ENCODE data around the gene TMC8.

Gene TMC8

DNA sequence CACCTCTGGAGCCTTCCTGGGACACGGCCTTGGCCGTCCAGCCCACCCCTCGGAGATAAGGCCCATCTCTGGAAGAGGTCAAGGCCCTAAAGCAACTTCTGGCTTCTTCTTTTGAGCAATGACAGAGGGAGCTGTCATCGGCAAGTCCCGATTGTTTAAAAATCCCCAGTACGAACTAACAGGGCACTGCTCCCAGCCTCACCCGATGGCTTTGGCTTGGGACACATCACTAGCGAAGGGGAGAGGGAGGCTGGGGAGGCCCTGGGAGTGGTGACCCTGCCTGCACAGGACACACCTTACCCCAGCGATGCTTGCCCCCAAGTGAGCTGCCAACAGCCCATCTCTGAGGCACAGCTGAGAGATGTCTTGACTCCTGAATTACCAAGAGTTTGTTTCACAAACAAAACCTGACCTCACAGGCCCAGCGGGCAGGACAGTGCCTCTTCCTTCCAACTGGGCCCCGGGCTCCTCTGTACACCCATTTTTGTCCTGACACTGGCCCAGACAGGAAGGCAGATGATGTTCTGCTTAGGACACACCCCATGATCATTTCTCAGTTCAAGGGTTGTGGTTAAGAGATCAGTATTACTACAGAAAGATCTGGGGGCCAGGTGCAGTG is 42.6 kb downstream of the TMC8 start:
- H3K4me3 ChIP-seq (ENCODE audit: low read depth, low read length) = no peak overlapping the region
- no peaks in the 10 kb centered on the region for H3K9me3 ChIP-seq (ENCODE audit: control insufficient read depth, insufficient read depth, low read depth, low read length)
- peak; percentile 22; the same call in 1 of the 2 replicates for TF ChIP-seq GLIS1 (tag by site-specific recombination; IDR thresholded peaks at IDR 0.05)
- TF ChIP-seq, protein P1, sequence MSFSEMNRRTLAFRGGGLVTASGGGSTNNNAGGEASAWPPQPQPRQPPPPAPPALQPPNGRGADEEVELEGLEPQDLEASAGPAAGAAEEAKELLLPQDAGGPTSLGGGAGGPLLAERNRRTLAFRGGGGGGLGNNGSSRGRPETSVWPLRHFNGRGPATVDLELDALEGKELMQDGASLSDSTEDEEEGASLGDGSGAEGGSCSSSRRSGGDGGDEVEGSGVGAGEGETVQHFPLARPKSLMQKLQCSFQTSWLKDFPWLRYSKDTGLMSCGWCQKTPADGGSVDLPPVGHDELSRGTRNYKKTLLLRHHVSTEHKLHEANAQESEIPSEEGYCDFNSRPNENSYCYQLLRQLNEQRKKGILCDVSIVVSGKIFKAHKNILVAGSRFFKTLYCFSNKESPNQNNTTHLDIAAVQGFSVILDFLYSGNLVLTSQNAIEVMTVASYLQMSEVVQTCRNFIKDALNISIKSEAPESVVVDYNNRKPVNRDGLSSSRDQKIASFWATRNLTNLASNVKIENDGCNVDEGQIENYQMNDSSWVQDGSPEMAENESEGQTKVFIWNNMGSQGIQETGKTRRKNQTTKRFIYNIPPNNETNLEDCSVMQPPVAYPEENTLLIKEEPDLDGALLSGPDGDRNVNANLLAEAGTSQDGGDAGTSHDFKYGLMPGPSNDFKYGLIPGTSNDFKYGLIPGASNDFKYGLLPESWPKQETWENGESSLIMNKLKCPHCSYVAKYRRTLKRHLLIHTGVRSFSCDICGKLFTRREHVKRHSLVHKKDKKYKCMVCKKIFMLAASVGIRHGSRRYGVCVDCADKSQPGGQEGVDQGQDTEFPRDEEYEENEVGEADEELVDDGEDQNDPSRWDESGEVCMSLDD (tag by site-specific recombination; IDR thresholded peaks at IDR 0.05) = 0 out of 2 replicates have a peak, but pooled peaks have one; percentile 27
- no peak for TF ChIP-seq YY1 (tag by site-specific recombination; IDR thresholded peaks at IDR 0.05)
- TF ChIP-seq ZBTB21 (tag by site-specific recombination; IDR thresholded peaks at IDR 0.05) = no peak
- ChIA-PET CTCF (interaction anchor here (0.6 to 8.1 kb wide), 5 partner anchors 13 to 63 kb away, joined by 3 to 94 read pairs (median 5); partner anchors contain the start of genes AFMID and TK1), POLR2A (interaction anchor here (1.1 to 4.1 kb wide), 3 partner anchors 11 to 29 kb away, joined by 5 to 48 read pairs (median 6); partner anchors contain the start of genes AFMID and TK1)
- no peaks in the 10 kb centered on the region; the same call in 1 of the 2 replicates for H3K4me1 ChIP-seq (ENCODE audit: control insufficient read depth, insufficient read depth, low read length)
- peak overlapping the region; percentile 41; the same call in 1 of the 2 replicates for H3K27ac ChIP-seq (ENCODE audit: extremely low read depth, low read depth, low read length)
- peaks cover 6 to 66% of the 10 kb centered on the region in 2 experiments; a peak in 2 of 3 replicates for H3K36me3 ChIP-seq (ENCODE audit: control insufficient read depth in 2 of 2, insufficient read depth in 1 of 2, low read length in 2 of 2)

DNA sequence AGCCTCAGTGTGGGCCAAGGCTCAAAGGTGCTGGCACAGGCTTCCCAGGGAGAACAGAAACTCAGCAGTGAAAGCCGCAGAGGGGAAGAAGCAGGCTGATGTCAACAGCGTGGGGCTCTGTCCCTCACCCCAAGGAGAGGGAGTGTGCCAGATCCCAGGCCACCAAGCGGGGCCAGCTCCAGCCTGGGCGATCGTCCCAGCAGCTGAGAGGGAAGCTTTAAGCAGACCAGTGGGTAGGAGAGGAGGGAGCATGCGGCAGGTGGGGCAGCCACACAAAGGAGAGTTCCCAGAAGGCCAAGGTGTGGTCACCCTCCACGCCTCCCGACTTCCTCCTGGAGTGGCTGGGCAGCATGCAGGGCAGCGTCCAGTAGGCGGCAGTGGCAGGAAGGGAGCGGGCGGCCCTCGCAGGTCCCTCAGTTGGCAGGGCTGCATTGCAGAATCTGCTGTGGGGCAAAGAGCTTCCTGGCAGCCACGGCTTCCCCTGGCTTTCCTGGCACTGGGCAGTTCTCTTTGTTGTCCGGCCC is 43.8 kb downstream of the TMC8 start:
- no peaks in the 10 kb centered on the region for H3K9me3 ChIP-seq (ENCODE audit: control insufficient read depth, insufficient read depth, low read depth, low read length)
- H3K27ac ChIP-seq (ENCODE audit: extremely low read depth, low read depth, low read length) = no peak overlapping the region; the same call in 1 of the 2 replicates
- no peaks in the 10 kb centered on the region; the same call in 1 of the 2 replicates for H3K4me1 ChIP-seq (ENCODE audit: control insufficient read depth, insufficient read depth, low read length)
- CTCF ChIA-PET = interaction anchor here (0.6 to 8.1 kb wide), 7 partner anchors 12 to 90 kb away, joined by 3 to 94 read pairs (median 5); partner anchors contain the start of genes AFMID and TK1
- peaks cover 10 to 78% of the 10 kb centered on the region in 2 experiments; a peak in 2 of 3 replicates for H3K36me3 ChIP-seq (ENCODE audit: control insufficient read depth in 2 of 2, insufficient read depth in 1 of 2, low read length in 2 of 2)
- H3K4me3 ChIP-seq (ENCODE audit: low read depth, low read length) = no peak overlapping the region
- POLR2A ChIA-PET = interaction anchor here (0.9 to 4.1 kb wide), 8 partner anchors 9 to 47 kb away, joined by 3 to 48 read pairs (median 4); partner anchors contain the start of genes AFMID and TK1
- TF ChIP-seq, protein P2, sequence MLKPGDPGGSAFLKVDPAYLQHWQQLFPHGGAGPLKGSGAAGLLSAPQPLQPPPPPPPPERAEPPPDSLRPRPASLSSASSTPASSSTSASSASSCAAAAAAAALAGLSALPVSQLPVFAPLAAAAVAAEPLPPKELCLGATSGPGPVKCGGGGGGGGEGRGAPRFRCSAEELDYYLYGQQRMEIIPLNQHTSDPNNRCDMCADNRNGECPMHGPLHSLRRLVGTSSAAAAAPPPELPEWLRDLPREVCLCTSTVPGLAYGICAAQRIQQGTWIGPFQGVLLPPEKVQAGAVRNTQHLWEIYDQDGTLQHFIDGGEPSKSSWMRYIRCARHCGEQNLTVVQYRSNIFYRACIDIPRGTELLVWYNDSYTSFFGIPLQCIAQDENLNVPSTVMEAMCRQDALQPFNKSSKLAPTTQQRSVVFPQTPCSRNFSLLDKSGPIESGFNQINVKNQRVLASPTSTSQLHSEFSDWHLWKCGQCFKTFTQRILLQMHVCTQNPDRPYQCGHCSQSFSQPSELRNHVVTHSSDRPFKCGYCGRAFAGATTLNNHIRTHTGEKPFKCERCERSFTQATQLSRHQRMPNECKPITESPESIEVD (tag by site-specific recombination; IDR thresholded peaks at IDR 0.05) = no peak
- no peak for TF ChIP-seq HOXA7 (CRISPR knock-in tag; IDR thresholded peaks at IDR 0.05; ENCODE audit: borderline replicate concordance)
- TF ChIP-seq ZNF341 (tag by site-specific recombination; IDR thresholded peaks at IDR 0.05; ENCODE audit: low read depth) = 0 out of 2 replicates have a peak, but pooled peaks have one; percentile 41
- TF ChIP-seq, protein P3, sequence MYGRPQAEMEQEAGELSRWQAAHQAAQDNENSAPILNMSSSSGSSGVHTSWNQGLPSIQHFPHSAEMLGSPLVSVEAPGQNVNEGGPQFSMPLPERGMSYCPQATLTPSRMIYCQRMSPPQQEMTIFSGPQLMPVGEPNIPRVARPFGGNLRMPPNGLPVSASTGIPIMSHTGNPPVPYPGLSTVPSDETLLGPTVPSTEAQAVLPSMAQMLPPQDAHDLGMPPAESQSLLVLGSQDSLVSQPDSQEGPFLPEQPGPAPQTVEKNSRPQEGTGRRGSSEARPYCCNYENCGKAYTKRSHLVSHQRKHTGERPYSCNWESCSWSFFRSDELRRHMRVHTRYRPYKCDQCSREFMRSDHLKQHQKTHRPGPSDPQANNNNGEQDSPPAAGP (tag by site-specific recombination; IDR thresholded peaks at IDR 0.05) = no peak
- no peak for TF ChIP-seq MZF1 (tag by site-specific recombination; IDR thresholded peaks at IDR 0.05; ENCODE audit: borderline replicate concordance)
- TF ChIP-seq ZNF473 (tag by site-specific recombination; IDR thresholded peaks at IDR 0.05) = no peak
- TF ChIP-seq ZNF777 (tag by site-specific recombination; IDR thresholded peaks at IDR 0.05; ENCODE audit: borderline replicate concordance) = no peak
- TF ChIP-seq SETDB1 (IDR thresholded peaks at IDR 0.05; ENCODE audit: insufficient read length, low read length) = no peak
- 0 out of 2 replicates have a peak, but pooled peaks have one; percentile 31 for TF ChIP-seq SCRT1 (tag by site-specific recombination; IDR thresholded peaks at IDR 0.05; ENCODE audit: borderline replicate concordance)
- no peak for TF ChIP-seq ZNF658 (tag by site-specific recombination; IDR thresholded peaks at IDR 0.05)
- 0 out of 2 replicates have a peak, but pooled peaks have one; percentile 39 for TF ChIP-seq SCRT2 (tag by site-specific recombination; IDR thresholded peaks at IDR 0.05)
- TF ChIP-seq, protein P4, sequence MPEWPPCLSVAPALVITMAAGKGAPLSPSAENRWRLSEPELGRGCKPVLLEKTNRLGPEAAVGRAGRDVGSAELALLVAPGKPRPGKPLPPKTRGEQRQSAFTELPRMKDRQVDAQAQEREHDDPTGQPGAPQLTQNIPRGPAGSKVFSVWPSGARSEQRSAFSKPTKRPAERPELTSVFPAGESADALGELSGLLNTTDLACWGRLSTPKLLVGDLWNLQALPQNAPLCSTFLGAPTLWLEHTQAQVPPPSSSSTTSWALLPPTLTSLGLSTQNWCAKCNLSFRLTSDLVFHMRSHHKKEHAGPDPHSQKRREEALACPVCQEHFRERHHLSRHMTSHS (tag by site-specific recombination; IDR thresholded peaks at IDR 0.05) = no peak
- no peak for TF ChIP-seq ZIC2 (tag by site-specific recombination; IDR thresholded peaks at IDR 0.05)
- no peak for TF ChIP-seq ZNF629 (tag by site-specific recombination; IDR thresholded peaks at IDR 0.05)
- TF ChIP-seq HOXD13 (CRISPR knock-in tag; IDR thresholded peaks at IDR 0.05; ENCODE audit: borderline replicate concordance) = no peak
